PFSK-1 (cell line): ENCODE results near the gene SNRNP70.
"Not testable (repeated sequence)": the region's sequence is repeated elsewhere in the genome, so short reads cannot be mapped to it uniquely, and the experiment has no call there.

Experiments used
- POLR2AphosphoS5 ChIP-seq: IDR thresholded peaks from 2 replicates; pipeline ENCODE4 v1.6.1; 2012; ENCODE audit warnings: low read depth, mild to moderate bottlenecking, control low read depth, low read length, moderate library complexity
- SIN3A ChIP-seq: IDR thresholded peaks from 2 replicates; pipeline ENCODE4 v1.6.1; 2012; ENCODE audit warnings: mild to moderate bottlenecking, low read length, moderate library complexity, borderline replicate concordance; ENCODE audit not compliant: insufficient read depth
- TF ChIP-seq, protein P1 (sequence below), 2 experiments: IDR thresholded peaks; 2 replicates each; pipeline versions ENCODE4 v1.6.1 to v1.8.0; 2011 to 2012; ENCODE audit warnings: low read depth in 2 of 2, low read length in 2 of 2, control low read depth in 1 of 2, inconsistent platforms in 1 of 2, mild to moderate bottlenecking in 1 of 2, moderate library complexity in 1 of 2; ENCODE audit not compliant: insufficient read depth in 1 of 2

DNA sequence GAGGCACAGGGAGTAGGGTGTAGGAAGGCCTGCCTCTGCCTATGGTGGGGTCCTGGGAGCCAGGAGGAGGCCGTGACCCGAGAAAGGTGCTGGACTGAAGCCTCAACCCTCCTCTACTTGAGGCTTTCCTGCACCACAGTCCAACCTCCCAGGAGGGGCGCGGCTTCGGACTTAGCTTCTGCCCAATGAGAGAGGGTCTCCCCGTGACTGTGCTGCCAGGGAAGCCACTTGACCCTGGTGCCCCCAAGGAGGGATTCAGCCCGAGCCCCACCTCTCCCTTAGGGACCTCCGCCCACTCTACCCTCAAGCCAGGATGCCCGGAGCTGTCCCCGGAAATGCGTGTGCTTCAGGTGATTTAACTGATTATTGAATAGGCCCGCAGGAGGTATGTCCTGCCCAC is 36.2 kb upstream of the SNRNP70 start, which contains the start of gene CGB8:
- TF ChIP-seq SIN3A, POLR2AphosphoS5: not testable (repeated sequence)
- TF ChIP-seq, protein P1, sequence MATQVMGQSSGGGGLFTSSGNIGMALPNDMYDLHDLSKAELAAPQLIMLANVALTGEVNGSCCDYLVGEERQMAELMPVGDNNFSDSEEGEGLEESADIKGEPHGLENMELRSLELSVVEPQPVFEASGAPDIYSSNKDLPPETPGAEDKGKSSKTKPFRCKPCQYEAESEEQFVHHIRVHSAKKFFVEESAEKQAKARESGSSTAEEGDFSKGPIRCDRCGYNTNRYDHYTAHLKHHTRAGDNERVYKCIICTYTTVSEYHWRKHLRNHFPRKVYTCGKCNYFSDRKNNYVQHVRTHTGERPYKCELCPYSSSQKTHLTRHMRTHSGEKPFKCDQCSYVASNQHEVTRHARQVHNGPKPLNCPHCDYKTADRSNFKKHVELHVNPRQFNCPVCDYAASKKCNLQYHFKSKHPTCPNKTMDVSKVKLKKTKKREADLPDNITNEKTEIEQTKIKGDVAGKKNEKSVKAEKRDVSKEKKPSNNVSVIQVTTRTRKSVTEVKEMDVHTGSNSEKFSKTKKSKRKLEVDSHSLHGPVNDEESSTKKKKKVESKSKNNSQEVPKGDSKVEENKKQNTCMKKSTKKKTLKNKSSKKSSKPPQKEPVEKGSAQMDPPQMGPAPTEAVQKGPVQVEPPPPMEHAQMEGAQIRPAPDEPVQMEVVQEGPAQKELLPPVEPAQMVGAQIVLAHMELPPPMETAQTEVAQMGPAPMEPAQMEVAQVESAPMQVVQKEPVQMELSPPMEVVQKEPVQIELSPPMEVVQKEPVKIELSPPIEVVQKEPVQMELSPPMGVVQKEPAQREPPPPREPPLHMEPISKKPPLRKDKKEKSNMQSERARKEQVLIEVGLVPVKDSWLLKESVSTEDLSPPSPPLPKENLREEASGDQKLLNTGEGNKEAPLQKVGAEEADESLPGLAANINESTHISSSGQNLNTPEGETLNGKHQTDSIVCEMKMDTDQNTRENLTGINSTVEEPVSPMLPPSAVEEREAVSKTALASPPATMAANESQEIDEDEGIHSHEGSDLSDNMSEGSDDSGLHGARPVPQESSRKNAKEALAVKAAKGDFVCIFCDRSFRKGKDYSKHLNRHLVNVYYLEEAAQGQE (IDR thresholded peaks at IDR 0.05; ENCODE audit: insufficient read depth in 1 of 2, low read depth in 2 of 2, low read length in 2 of 2), result not testable (repeated sequence)
